CD14-positive monocyte (primary cell): Measurements from ENCODE around the gene IPPK. TPM values are rescaled to one million over a fixed set of nuclear protein-coding genes. Genes with fewer than 3 reads are reported as not detected.

ENCODE experiments used
- DNase-seq, 3 donors: peaks; one replicate each; pipeline ENCODE4 v3.0.0-alpha.2; 2011 to 2022
- H2AFZ ChIP-seq: 2 replicates; pipeline ENCODE4 v1.6.0; 2012; ENCODE audit warnings: mild to moderate bottlenecking, low read depth, low read length, inconsistent platforms; ENCODE audit not compliant: insufficient read depth, poor library complexity, severe bottlenecking
- H3K27ac ChIP-seq, 2 donors: 1 replicate in 1 of 2; 2 replicates in 1 of 2; pipeline ENCODE4 v1.5.1; 2012 to 2013; ENCODE audit warnings: low read length in 2 of 2, control low read depth in 1 of 2, inconsistent platforms in 1 of 2, low read depth in 1 of 2, mild to moderate bottlenecking in 1 of 2
- H3K27me3 ChIP-seq, 2 donors: one replicate each; pipeline versions ENCODE4 v1.6.0 to v1.6.1; 2011 to 2013; ENCODE audit warnings: low read length in 2 of 2; ENCODE audit not compliant: control insufficient read depth in 2 of 2, insufficient read depth in 2 of 2
- H3K36me3 ChIP-seq, 2 donors: replicated peaks in 1 of 2; 1 replicate in 1 of 2; 2 replicates in 1 of 2; pipeline versions ENCODE4 v1.5.1 to v1.6.1; 2012 to 2013; ENCODE audit warnings: low read length in 2 of 2, control low read depth in 1 of 2, inconsistent platforms in 1 of 2, mild to moderate bottlenecking in 1 of 2; ENCODE audit not compliant: insufficient read depth in 2 of 2, control insufficient read depth in 1 of 2
- H3K4me1 ChIP-seq, 2 donors: 1 replicate in 1 of 2; 2 replicates in 1 of 2; pipeline versions ENCODE4 v1.5.1 to v1.6.1; 2012 to 2013; ENCODE audit warnings: low read length in 2 of 2, control low read depth in 1 of 2, inconsistent platforms in 1 of 2, mild to moderate bottlenecking in 1 of 2, moderate library complexity in 1 of 2; ENCODE audit not compliant: insufficient read depth in 2 of 2, control insufficient read depth in 1 of 2
- H3K4me2 ChIP-seq: replicated peaks from 2 replicates; pipeline ENCODE3; 2012; ENCODE audit warnings: low read length, moderate library complexity, mild to moderate bottlenecking; ENCODE audit not compliant: poor library complexity, severe bottlenecking; ENCODE audit errors: extremely low read depth
- H3K4me3 ChIP-seq, 3 experiments: fragments of 200-600 bp in 1 of 3; sonication (generic) in 1 of 3; replicated peaks in 1 of 3; 1 replicate in 2 of 3; 2 replicates in 1 of 3; pipeline ENCODE4 v1.5.1; 2011 to 2013; ENCODE audit warnings: low read length in 3 of 3, mild to moderate bottlenecking in 3 of 3, control low read depth in 2 of 3, low read depth in 2 of 3, inconsistent platforms in 1 of 3, moderate library complexity in 1 of 3
- H3K79me2 ChIP-seq: 2 replicates; pipeline ENCODE4 v1.6.0; 2012; ENCODE audit warnings: mild to moderate bottlenecking, control low read depth, inconsistent platforms, low read length, moderate library complexity; ENCODE audit not compliant: insufficient read depth
- H3K9ac ChIP-seq: 2 replicates; pipeline ENCODE4 v1.6.0; 2017; ENCODE audit warnings: low read length, mild to moderate bottlenecking; ENCODE audit not compliant: insufficient read depth, poor library complexity, severe bottlenecking
- H3K9me3 ChIP-seq, 2 donors: replicated peaks in 1 of 2; 1 replicate in 1 of 2; 2 replicates in 1 of 2; pipeline versions ENCODE4 v1.5.1 to v1.6.1; 2012 to 2013; ENCODE audit warnings: low read length in 2 of 2, control low read depth in 1 of 2; ENCODE audit not compliant: control insufficient read depth in 1 of 2, insufficient read depth in 1 of 2
- H4K20me1 ChIP-seq: 2 replicates; pipeline ENCODE4 v1.6.0; 2012; ENCODE audit warnings: mild to moderate bottlenecking, low read length, control low read depth, moderate library complexity; ENCODE audit not compliant: insufficient read depth
- H3K27ac Mint-ChIP-seq, 7 donors: one replicate each; pipeline ENCODE4 v1.8.0; 2020; ENCODE audit warnings: mild to moderate bottlenecking in 7 of 7, mixed read lengths in 7 of 7, moderate library complexity in 6 of 7, inconsistent platforms in 2 of 7
- H3K27me3 Mint-ChIP-seq, 3 donors: one replicate each; pipeline ENCODE4 v1.8.0; 2021 to 2022; ENCODE audit warnings: low read depth in 3 of 3, mild to moderate bottlenecking in 3 of 3, mixed read lengths in 3 of 3, moderate library complexity in 3 of 3, inconsistent platforms in 1 of 3
- H3K36me3 Mint-ChIP-seq, 2 donors: one replicate each; pipeline ENCODE4 v1.8.0; 2020; ENCODE audit warnings: mixed read lengths in 2 of 2, inconsistent platforms in 1 of 2, mild to moderate bottlenecking in 1 of 2
- H3K4me1 Mint-ChIP-seq: one replicate; pipeline ENCODE4 v1.8.0; 2020; ENCODE audit warnings: mild to moderate bottlenecking, mixed read lengths
- H3K4me3 Mint-ChIP-seq, 2 donors: one replicate each; pipeline ENCODE4 v1.8.0; 2020; ENCODE audit warnings: mild to moderate bottlenecking in 2 of 2, mixed read lengths in 2 of 2, moderate library complexity in 1 of 2
- H3K9me3 Mint-ChIP-seq, 7 donors: one replicate each; pipeline ENCODE4 v1.8.0; 2020 to 2022; ENCODE audit warnings: mixed read lengths in 7 of 7, mild to moderate bottlenecking in 6 of 7, moderate library complexity in 6 of 7, inconsistent platforms in 2 of 7
- WGBS: methylation state at CpG from one replicate; pipeline ENCODE4 v1.1.5; 2013; ENCODE audit warnings: missing lambda C conversion rate; ENCODE audit not compliant: insufficient coverage; 5-methylcytosine and 5-hydroxymethylcytosine counted together
- intact Hi-C, 2 donors: fragments of 100-400 bp; cut with micrococcal nuclease; formaldehyde crosslinking; loops; one replicate each; pipeline versions ENCODE4 v1.15.0 to v1.15.1; 2023
- polyA plus RNA-seq, 3 donors: library from polyadenylated mRNA; depleted of rRNA in 1 of 3; unstranded in 2 of 3; stranded (reverse) in 1 of 3; fragments of 300-500 nt in 2 of 3; fragments of >200 nt in 1 of 3; fragmentation: Illumina TruSeq in 2 of 3; gene quantifications; 1 replicate in 2 of 3; 2 replicates in 1 of 3; pipeline ENCODE4 v1.2.3, GENCODE V29; 2012 to 2021
- TF ChIP-seq, protein P1 (sequence below): fragments of 200-600 bp; IDR thresholded peaks from one replicate; pipeline ENCODE4 v1.8.0; 2022; ENCODE audit warnings: antibody characterized with exemption, mild to moderate bottlenecking

The IPPK gene
- polyA plus RNA-seq, 3 donors: 1.9 to 11.6 (median 3.2) TPM

GRCh38 chr9:92649007-92649406 lies 20.9 kb downstream of the IPPK start:
- peaks cover 83 to 100% of the 10 kb centered on the region in 2 donors for H3K36me3 ChIP-seq
- TF ChIP-seq, protein P1, sequence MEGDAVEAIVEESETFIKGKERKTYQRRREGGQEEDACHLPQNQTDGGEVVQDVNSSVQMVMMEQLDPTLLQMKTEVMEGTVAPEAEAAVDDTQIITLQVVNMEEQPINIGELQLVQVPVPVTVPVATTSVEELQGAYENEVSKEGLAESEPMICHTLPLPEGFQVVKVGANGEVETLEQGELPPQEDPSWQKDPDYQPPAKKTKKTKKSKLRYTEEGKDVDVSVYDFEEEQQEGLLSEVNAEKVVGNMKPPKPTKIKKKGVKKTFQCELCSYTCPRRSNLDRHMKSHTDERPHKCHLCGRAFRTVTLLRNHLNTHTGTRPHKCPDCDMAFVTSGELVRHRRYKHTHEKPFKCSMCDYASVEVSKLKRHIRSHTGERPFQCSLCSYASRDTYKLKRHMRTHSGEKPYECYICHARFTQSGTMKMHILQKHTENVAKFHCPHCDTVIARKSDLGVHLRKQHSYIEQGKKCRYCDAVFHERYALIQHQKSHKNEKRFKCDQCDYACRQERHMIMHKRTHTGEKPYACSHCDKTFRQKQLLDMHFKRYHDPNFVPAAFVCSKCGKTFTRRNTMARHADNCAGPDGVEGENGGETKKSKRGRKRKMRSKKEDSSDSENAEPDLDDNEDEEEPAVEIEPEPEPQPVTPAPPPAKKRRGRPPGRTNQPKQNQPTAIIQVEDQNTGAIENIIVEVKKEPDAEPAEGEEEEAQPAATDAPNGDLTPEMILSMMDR: no peak
- no peaks in the 10 kb centered on the region for H3K4me1 Mint-ChIP-seq
- H3K79me2 ChIP-seq: no peaks in the 10 kb centered on the region
- H3K36me3 Mint-ChIP-seq: peaks cover 78 to 91% of the 10 kb centered on the region in 2 donors
- H3K9me3 ChIP-seq: no peaks in the 10 kb centered on the region
- no peaks in the 10 kb centered on the region for H3K27me3 ChIP-seq
- no peak overlapping the region for H3K27ac ChIP-seq
- intact Hi-C loops: no loop called here
- no peak overlapping the region for H3K4me2 ChIP-seq
- no peak overlapping the region for H3K4me3 ChIP-seq
- peaks cover 0 to 6% (median 0%) of the 10 kb centered on the region in 7 donors for H3K9me3 Mint-ChIP-seq
- DNase-seq: no peak
- no peak overlapping the region for H2AFZ ChIP-seq
- peaks cover 0 to 2% (median 0%) of the 10 kb centered on the region in 3 donors for H3K27me3 Mint-ChIP-seq
- H4K20me1 ChIP-seq: no peaks in the 10 kb centered on the region
- H3K4me1 ChIP-seq: no peaks in the 10 kb centered on the region
- H3K27ac Mint-ChIP-seq: peak overlapping the region in 2 of 7 donors; percentile 32 to 62
- no peak overlapping the region for H3K9ac ChIP-seq
- WGBS: 97% methylated on average over 4 of the region's 5 CpGs
- no peak overlapping the region for H3K4me3 Mint-ChIP-seq

DNA sequence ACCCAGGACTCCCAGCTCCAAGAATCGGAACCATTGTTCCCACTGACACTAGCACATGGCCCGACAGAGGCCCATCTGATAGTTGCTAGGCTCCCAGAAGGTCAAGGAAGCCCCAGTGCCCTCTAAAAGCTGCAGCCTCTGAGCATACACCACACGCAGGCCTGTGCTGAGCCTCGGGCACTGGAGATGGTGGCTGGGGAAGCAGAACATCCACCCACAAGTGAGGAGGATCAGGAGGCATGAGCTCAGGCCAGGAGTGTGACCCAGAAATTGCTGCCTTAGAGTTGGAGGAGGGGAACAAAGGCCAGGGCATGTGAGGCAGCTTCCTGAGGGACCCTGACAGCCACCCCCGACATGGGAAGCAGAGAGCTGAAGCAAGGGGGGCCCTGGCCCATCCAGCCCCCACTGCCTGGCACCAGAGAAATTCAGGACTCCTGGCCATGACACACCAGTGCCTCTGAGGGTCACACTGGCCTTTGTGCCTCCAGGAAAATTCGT lies 21.4 kb downstream of the IPPK start:
- intact Hi-C loops: no loop called here
- peaks cover 0 to 2% (median 0%) of the 10 kb centered on the region in 3 donors for H3K27me3 Mint-ChIP-seq
- Histone ChIP-seq H3K4me2 (no peak overlapping the region), H3K4me3 (no peak overlapping the region), H3K9me3 (no peaks in the 10 kb centered on the region), H3K9ac (no peak overlapping the region), H3K36me3 (peaks cover 83 to 100% of the 10 kb centered on the region in 2 donors), H3K4me1 (no peaks in the 10 kb centered on the region), H3K27me3 (no peaks in the 10 kb centered on the region), H3K79me2 (no peaks in the 10 kb centered on the region), H3K27ac (no peak overlapping the region), H2AFZ (no peak overlapping the region), H4K20me1 (no peaks in the 10 kb centered on the region)
- peaks cover 0 to 6% (median 0%) of the 10 kb centered on the region in 7 donors for H3K9me3 Mint-ChIP-seq
- WGBS: 98% methylated on average over 6 of the region's 6 CpGs
- H3K36me3 Mint-ChIP-seq: peaks cover 80 to 89% of the 10 kb centered on the region in 2 donors
- TF ChIP-seq, protein P1: no peak
- DNase-seq: no peak
- no peak overlapping the region for H3K4me3 Mint-ChIP-seq
- no peaks in the 10 kb centered on the region for H3K4me1 Mint-ChIP-seq
- peak overlapping the region in 1 of 7 donors; percentile 43 for H3K27ac Mint-ChIP-seq
